Pancreas (tissue), 10 donors: ENCODE data around the gene SLC45A1. TPM values are rescaled to one million over a fixed set of nuclear protein-coding genes. Genes with fewer than 3 reads are reported as not detected.

ENCODE experiments used
- ATAC-seq, 4 donors: fragments of 200-7000 bp; cut with Tn5 transposase; one replicate each; pipeline versions ENCODE4 v1.8.0 to v1.9.1; 2020; ENCODE audit warnings: mild to moderate bottlenecking in 4 of 4, moderate library complexity in 4 of 4
- DNase-seq, 6 donors: peaks; one replicate each; pipeline ENCODE4 v3.0.0-alpha.2; 2020
- FAIRE-seq: peaks from 2 replicates; lab custom pipeline; 2012; peaks lifted over from hg19 to GRCh38; lab: Jason Lieb, UNC
- H3K27ac ChIP-seq, 4 donors: fragments of 200-600 bp; sonication (generic); 1 replicate in 3 of 4; 2 replicates in 1 of 4; pipeline versions ENCODE4 v1.5.0 to v1.8.0; 2020
- H3K27me3 ChIP-seq, 4 donors: fragments of 200-600 bp; one replicate each; pipeline ENCODE4 v1.8.0; 2021
- H3K36me3 ChIP-seq, 3 donors: fragments of 200-600 bp; sonication (generic) in 1 of 3; one replicate each; pipeline versions ENCODE4 v1.5.0 to v1.8.0; 2020 to 2021
- H3K4me1 ChIP-seq, 3 donors: fragments of 200-600 bp; one replicate each; pipeline ENCODE4 v1.8.0; 2021
- H3K4me3 ChIP-seq, 4 donors: fragments of 200-600 bp; sonication (generic) in 2 of 4; one replicate each; pipeline versions ENCODE4 v1.5.0 to v1.8.0; 2020 to 2021
- H3K9me3 ChIP-seq, 4 donors: fragments of 200-600 bp; one replicate each; pipeline ENCODE4 v1.8.0; 2021
- CTCF ChIP-seq, 4 donors: fragments of 200-600 bp; sonication (generic) in 3 of 4; IDR thresholded peaks; one replicate each; pipeline versions ENCODE4 v1.5.0 to v1.8.0; 2021; ENCODE audit warnings: antibody characterized with exemption in 4 of 4
- WGBS, 2 donors: extraction: QIAGEN DNeasy Blood & Tissue Kit; methylation state at CpG; one replicate each; pipeline ENCODE4 v1.1.7; 2013; 5-methylcytosine and 5-hydroxymethylcytosine counted together
- intact Hi-C, 3 donors: fragments of 100-400 bp; cut with DNase I; formaldehyde crosslinking; loops; one replicate each; pipeline versions ENCODE4 v1.11.1 to v1.14.2; 2022
- polyA plus RNA-seq, 2 donors: library from polyadenylated mRNA; stranded (reverse); fragments of 200-250 nt; gene quantifications; one replicate each; pipeline ENCODE4 v1.2.3, GENCODE V29; 2013
- total RNA-seq, 6 donors: library from RNA; stranded (reverse); fragmentation: NEBNext Ultra II Directional in 4 of 6; extraction: Animal tissue kit (Norgen Biotek cat#: 25700) in 4 of 6; gene quantifications; one replicate each; pipeline versions ENCODE4 v1.2.1 to v1.2.4, GENCODE V29; 2021 to 2023
- donor health status: healthy with polysubstance abuse.
- donor health status: DM: no; HTN: no; CAD: no; lungs with moderate emphysema.
- donor health status: DM: no; HTN: no; CAD: no.
- donor health status: control.
- donor health status: control.
- donor health status: Bipolar disorder and iron deficiency.
- donor health status: DM: yes; HTN: yes; CAD: no.
- donor health status: DM: no; HTN: no; CAD: no.
- donor health status: DM: no; HTN: no; CAD: no.
- donor health status: DM: yes; HTN: yes; CAD: no.

Gene SLC45A1
- total and polyA plus RNA-seq, 8 donors = 0.16 to 1.8 (median 0.53) TPM

- Histone ChIP-seq H3K27ac (peak overlapping the region; percentile 45 to 82 (median 64)), H3K9me3 (no peaks in the 10 kb centered on the region), H3K4me1 (peaks cover 33 to 43% (median 39%) of the 10 kb centered on the region in 3 donors), H3K36me3 (no peaks in the 10 kb centered on the region), H3K4me3 (no peak overlapping the region), H3K27me3 (no peaks in the 10 kb centered on the region)
- FAIRE-seq (no peak), ATAC-seq (peak; percentile 72 to 80 (median 77)), DNase-seq (peak in 5 of 6 donors; percentile 47 to 66 (median 59))
- no peak for TF ChIP-seq CTCF (IDR thresholded peaks at IDR 0.05)
- 20 to 24% methylated on average over 19 of the region's 19 CpGs for WGBS, 2 donors
- intact Hi-C loops = loop anchor here in 1 of 3 donors (5.0 kb wide), 1 partner anchor 49 kb away; no protein-coding TSS in a partner anchor
Measured at GRCh38 chr1:8373581-8374241, 55.8 kb downstream of the SLC45A1 start.

DNA sequence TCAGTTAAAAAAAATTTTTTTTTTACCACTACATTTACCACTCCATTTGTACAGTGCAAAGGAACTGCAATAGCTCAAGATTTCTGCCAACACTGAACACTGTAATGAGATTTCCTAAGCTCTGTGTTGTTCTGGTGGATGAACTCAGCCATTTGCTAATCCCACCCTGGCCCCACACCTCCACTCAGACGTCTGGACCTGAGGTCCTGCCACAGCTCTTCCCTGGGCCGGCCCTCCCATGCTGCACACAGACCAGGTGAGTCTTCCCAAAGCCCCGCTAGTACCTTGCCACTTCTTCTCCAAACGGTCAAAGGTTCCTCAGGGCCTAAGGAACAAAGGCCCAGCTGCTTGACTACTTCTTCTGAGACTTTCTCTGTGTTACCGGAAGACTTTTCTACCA lies 56.4 kb downstream of the SLC45A1 start:
- ATAC-seq = peak in 1 of 4 donors; percentile 3
- intact Hi-C loops = loop anchor here in 1 of 3 donors (5.0 kb wide), 1 partner anchor 48 kb away; no protein-coding TSS in a partner anchor
- H3K27ac ChIP-seq = peak overlapping the region; percentile 45 to 82 (median 64)
- no peaks in the 10 kb centered on the region for H3K9me3 ChIP-seq
- WGBS, 2 donors = 68 to 71% methylated on average over 5 of the region's 5 CpGs
- DNase-seq = peak in 1 of 6 donors; percentile 9
- H3K36me3 ChIP-seq = no peaks in the 10 kb centered on the region
- no peak for FAIRE-seq
- TF ChIP-seq CTCF (IDR thresholded peaks at IDR 0.05) = no peak
- no peaks in the 10 kb centered on the region for H3K27me3 ChIP-seq
- H3K4me1 ChIP-seq = peaks cover 33 to 43% (median 39%) of the 10 kb centered on the region in 3 donors
- H3K4me3 ChIP-seq = no peak overlapping the region

GRCh38 chr1:8374812-8375211 lies 56.9 kb downstream of the SLC45A1 start:
- no peak for FAIRE-seq
- Histone ChIP-seq H3K36me3 (no peaks in the 10 kb centered on the region), H3K9me3 (no peaks in the 10 kb centered on the region), H3K27ac (peak overlapping the region in 3 of 4 donors; percentile 56 to 82 (median 72)), H3K4me1 (peaks cover 33 to 46% (median 39%) of the 10 kb centered on the region in 3 donors), H3K27me3 (no peaks in the 10 kb centered on the region), H3K4me3 (no peak overlapping the region)
- intact Hi-C loops = loop anchor here in 1 of 3 donors (5.0 kb wide), 1 partner anchor 47 kb away; no protein-coding TSS in a partner anchor
- peak in 3 of 4 donors; percentile 21 to 30 (median 29) for ATAC-seq
- peak in 2 of 4 donors; percentile 21 to 31 for TF ChIP-seq CTCF (IDR thresholded peaks at IDR 0.05)
- DNase-seq = peak in 1 of 6 donors; percentile 38
- 74 to 87% methylated on average over 2 of the region's 2 CpGs for WGBS, 2 donors

GRCh38 chr1:8376358-8376840 lies 58.5 kb downstream of the SLC45A1 start:
- peaks cover 22 to 30% (median 27%) of the 10 kb centered on the region in 3 donors for H3K4me1 ChIP-seq
- no peak overlapping the region for H3K4me3 ChIP-seq
- H3K9me3 ChIP-seq = no peaks in the 10 kb centered on the region
- no peak for FAIRE-seq
- ATAC-seq = no peak
- DNase-seq = no peak
- WGBS, 2 donors = 71 to 76% methylated on average over 4 of the region's 4 CpGs
- H3K36me3 ChIP-seq = no peaks in the 10 kb centered on the region
- intact Hi-C loops = no loop called here
- H3K27ac ChIP-seq = no peak overlapping the region
- TF ChIP-seq CTCF (IDR thresholded peaks at IDR 0.05) = no peak
- H3K27me3 ChIP-seq = no peaks in the 10 kb centered on the region
